Erythroblast (primary cell): Measurements from ENCODE around the gene OTOP3.

Experiments
- DNase-seq, 2 experiments: peaks; one replicate each; lab custom pipeline; 2025; lab: John Stamatoyannopoulos, UW
- GATA1 ChIP-seq: IDR thresholded peaks from 2 replicates; pipeline ENCODE4 v1.6.1; 2011; ENCODE audit warnings: low read depth, mild to moderate bottlenecking, control low read depth, low read length, moderate library complexity
- POLR2A ChIP-seq: IDR thresholded peaks from 2 replicates; pipeline ENCODE4 v1.6.1; 2011; ENCODE audit warnings: mild to moderate bottlenecking, low read length

OTOP3 gene

GRCh38 chr17:74954115-74954514 lies 18.4 kb downstream of the OTOP3 start:
- TF ChIP-seq POLR2A (no peak), GATA1 (no peak)
- DNase-seq, result no peak

GRCh38 chr17:74954665-74955421 lies 19.1 kb downstream of the OTOP3 start:
- TF ChIP-seq GATA1, result no peak
- TF ChIP-seq POLR2A, result no peak
- no peak for DNase-seq

- DNase-seq, result no peak
- no peak for TF ChIP-seq GATA1
- no peak for TF ChIP-seq POLR2A
Observed at GRCh38 chr17:74956093-74956492, 20.4 kb downstream of the OTOP3 start.

- TF ChIP-seq GATA1, result no peak
- no peak for TF ChIP-seq POLR2A
- peak; percentile 61 to 82 for DNase-seq
Observed at GRCh38 chr17:74957935-74958740, 22.4 kb downstream of the OTOP3 start.

- DNase-seq, result no peak
- TF ChIP-seq GATA1, result no peak
- TF ChIP-seq POLR2A, result no peak
Observed at GRCh38 chr17:74959826-74960515, 24.3 kb downstream of the OTOP3 start.

GRCh38 chr17:74960570-74961342 lies 25.1 kb downstream of the OTOP3 start:
- peak; percentile 68 to 73 for DNase-seq
- TF ChIP-seq POLR2A (no peak), GATA1 (no peak)

- TF ChIP-seq GATA1, result no peak
- no peak for TF ChIP-seq POLR2A
- DNase-seq, result peak; percentile 81 to 93
Observed at GRCh38 chr17:74961657-74962350, 26.1 kb downstream of the OTOP3 start.

GRCh38 chr17:74962622-74963394 lies 27.1 kb downstream of the OTOP3 start:
- no peak for DNase-seq
- TF ChIP-seq POLR2A (no peak), GATA1 (no peak)

- DNase-seq, result no peak
- no peak for TF ChIP-seq POLR2A
- no peak for TF ChIP-seq GATA1
Observed at GRCh38 chr17:74963656-74964055, 28.0 kb downstream of the OTOP3 start.

GRCh38 chr17:74964246-74964761 lies 28.6 kb downstream of the OTOP3 start:
- TF ChIP-seq POLR2A, result no peak
- no peak for DNase-seq

GRCh38 chr17:74964988-74965622 lies 29.4 kb downstream of the OTOP3 start:
- TF ChIP-seq GATA1 (no peak), POLR2A (no peak)
- DNase-seq, result no peak
